Fibroblast of mammary gland (primary cell): ENCODE measurements around the gene CLDN17.

Source experiments
- DNase-seq: peaks from one replicate; pipeline ENCODE4 v3.0.0-alpha.2; 2010; ENCODE audit warnings: low read depth
- H3K4me3 ChIP-seq: 2 replicates; pipeline ENCODE4 v1.5.1; 2011; ENCODE audit warnings: low read depth, mild to moderate bottlenecking, low read length, moderate library complexity; ENCODE audit not compliant: control insufficient read depth
- TF ChIP-seq, protein P1 (sequence below): conservative IDR thresholded peaks from 2 replicates; pipeline ENCODE4 v1.5.1; 2011; ENCODE audit warnings: low read depth, low read length, inconsistent platforms; ENCODE audit not compliant: control insufficient read depth, insufficient read depth

The CLDN17 gene

DNA sequence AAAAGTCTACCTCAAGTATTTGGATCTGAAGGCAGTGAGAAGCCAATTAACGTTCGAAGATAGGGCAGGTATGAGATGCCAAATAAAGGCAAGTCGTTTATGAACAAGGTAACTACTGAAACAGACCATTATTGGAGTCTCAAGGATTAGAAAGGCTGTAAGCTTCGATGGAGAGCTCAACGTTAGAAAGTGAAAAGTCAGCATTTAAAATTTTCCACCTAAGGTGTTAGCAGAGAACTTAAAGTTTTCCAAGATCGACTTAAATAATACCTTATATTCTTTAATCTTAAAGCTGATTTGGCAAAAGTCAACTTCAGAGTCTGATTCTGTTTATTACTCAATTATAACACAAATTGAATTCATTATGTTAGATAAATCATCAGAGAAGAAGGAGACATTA, 28.1 kb downstream of the CLDN17 start:
- DNase-seq = no peak
- H3K4me3 ChIP-seq = no peak overlapping the region
- TF ChIP-seq, protein P1, sequence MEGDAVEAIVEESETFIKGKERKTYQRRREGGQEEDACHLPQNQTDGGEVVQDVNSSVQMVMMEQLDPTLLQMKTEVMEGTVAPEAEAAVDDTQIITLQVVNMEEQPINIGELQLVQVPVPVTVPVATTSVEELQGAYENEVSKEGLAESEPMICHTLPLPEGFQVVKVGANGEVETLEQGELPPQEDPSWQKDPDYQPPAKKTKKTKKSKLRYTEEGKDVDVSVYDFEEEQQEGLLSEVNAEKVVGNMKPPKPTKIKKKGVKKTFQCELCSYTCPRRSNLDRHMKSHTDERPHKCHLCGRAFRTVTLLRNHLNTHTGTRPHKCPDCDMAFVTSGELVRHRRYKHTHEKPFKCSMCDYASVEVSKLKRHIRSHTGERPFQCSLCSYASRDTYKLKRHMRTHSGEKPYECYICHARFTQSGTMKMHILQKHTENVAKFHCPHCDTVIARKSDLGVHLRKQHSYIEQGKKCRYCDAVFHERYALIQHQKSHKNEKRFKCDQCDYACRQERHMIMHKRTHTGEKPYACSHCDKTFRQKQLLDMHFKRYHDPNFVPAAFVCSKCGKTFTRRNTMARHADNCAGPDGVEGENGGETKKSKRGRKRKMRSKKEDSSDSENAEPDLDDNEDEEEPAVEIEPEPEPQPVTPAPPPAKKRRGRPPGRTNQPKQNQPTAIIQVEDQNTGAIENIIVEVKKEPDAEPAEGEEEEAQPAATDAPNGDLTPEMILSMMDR = no peak

DNA sequence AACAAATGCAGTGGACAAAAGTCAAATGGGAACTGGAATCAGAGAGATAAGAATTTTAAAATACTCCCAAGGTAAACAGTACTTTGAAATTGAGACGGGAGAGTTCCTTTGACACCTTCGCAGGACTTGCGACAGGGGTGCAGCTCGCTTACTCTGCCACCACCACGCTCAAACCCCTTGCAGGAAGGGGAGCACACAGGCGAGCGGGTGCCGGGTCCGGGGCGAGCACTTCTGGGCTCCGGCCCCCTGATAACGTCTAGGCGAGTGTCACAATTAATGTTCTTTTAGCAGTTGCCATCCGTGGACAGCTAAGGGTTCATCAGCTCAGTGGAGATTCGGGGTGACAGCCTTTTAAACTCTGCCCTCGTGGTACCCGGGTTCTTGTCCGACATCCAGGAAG, 37.4 kb downstream of the CLDN17 start:
- TF ChIP-seq, protein P1 = no peak
- no peak for DNase-seq
- H3K4me3 ChIP-seq = no peak overlapping the region

DNA sequence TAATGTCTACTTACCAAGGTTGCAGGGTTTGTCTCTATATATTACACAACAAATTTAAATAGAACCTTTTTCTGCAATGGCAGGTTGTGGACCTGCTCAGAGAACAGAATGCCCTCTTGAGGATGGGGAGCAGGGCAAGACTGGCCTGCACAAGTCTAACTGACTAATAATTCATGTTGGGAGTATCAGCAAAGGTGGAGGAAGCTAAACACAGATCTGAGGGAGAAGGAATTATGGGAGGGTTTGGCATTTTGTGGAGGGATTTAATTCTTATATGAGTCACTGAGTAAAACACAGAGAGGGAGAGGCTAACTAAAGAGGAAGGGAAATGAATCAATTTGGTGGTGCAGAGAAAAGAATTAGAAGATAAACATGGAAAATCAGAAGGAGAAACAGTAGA, 40.0 kb downstream of the CLDN17 start:
- no peak for DNase-seq
- H3K4me3 ChIP-seq = no peak overlapping the region
- TF ChIP-seq, protein P1 = no peak

DNA sequence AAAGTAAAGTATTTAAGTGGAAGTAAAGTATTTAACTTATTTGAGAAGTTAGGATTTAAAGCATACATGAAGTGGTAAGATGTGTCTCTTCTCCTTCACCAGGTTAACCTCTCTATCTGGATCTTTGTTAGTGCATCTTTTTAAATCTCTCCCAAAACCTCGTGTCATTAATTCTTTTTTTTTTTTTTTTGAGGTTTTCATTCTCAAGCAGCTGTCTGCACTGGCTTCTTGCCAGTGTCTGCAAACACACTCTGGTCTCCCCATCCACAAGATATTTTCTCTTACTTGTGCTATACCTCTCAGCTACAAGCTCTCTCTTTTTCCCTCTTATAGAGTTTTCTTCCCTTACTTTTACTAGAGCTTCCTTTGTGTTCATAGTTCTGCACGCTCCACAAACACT, 49.0 kb downstream of the CLDN17 start:
- no peak for DNase-seq
- TF ChIP-seq, protein P1 = no peak
- no peak overlapping the region for H3K4me3 ChIP-seq

DNA sequence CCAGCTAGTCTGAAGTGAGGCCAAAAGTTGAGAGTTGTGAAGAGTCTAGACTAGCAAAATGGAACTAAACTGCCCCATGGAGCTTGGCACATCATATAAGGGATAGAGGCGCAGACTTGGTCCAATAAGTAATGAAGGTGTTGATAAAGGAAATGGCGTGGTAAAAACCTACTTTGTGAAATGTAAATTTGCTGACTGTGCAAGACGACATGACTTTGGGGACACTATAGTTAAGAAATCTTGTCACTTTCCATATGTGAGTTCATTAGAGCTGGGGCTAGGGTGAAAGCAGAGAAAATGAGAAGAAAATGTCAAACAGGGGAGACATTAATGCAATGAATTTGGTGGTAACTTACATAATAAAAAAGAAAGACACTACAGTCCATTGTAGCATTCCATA, 50.1 kb downstream of the CLDN17 start:
- DNase-seq = no peak
- H3K4me3 ChIP-seq = no peak overlapping the region
- TF ChIP-seq, protein P1 = no peak
